Caco-2 (cell line): ENCODE results near the gene TXLNB. TPM values are rescaled to one million over a fixed set of nuclear protein-coding genes. Genes with fewer than 3 reads are reported as not detected.

ENCODE experiments used
- BruUV-seq: library from RNA; stranded (reverse); fragments of 400-500 nt; replicated peaks from 2 replicates; lab custom pipeline; 2021; lab: Mats Ljungman, UMichigan
- CTCF ChIA-PET: fragments of 300-600 bp; sonication (Branson Sonifier 250); formaldehyde crosslinking; loops from one replicate; lab custom pipeline; 2022; ENCODE audit warnings: antibody characterized with exemption; lab: Charles Lee
- POLR2A ChIA-PET: fragments of 300-600 bp; sonication (Branson Sonifier 250); formaldehyde crosslinking; loops from one replicate; lab custom pipeline; 2022; ENCODE audit warnings: antibody characterized with exemption; lab: Charles Lee
- DNase-seq, 2 experiments: peaks; one replicate each; pipeline versions ENCODE4 v3.0.0 to v3.0.0-alpha.2; 2020 to 2022
- H3K27me3 ChIP-seq: replicated peaks from 2 replicates; pipeline ENCODE4 v1.6.0; 2011; ENCODE audit warnings: low read length; ENCODE audit not compliant: control insufficient read depth, insufficient read depth
- H3K36me3 ChIP-seq: 2 replicates; pipeline ENCODE4 v1.5.1; 2011; ENCODE audit warnings: low read length; ENCODE audit not compliant: control insufficient read depth, insufficient read depth
- H3K4me1 ChIP-seq: fragments of 250-450 bp; sonication (Bioruptor Pico); 2 replicates; pipeline ENCODE4 v1.5.1; 2020; ENCODE audit warnings: mild to moderate bottlenecking
- H3K4me3 ChIP-seq: 2 replicates; pipeline ENCODE4 v1.5.1; 2011; ENCODE audit warnings: low read depth, mild to moderate bottlenecking, control low read depth, low read length
- H3K9me3 ChIP-seq: fragments of 250-450 bp; sonication (Bioruptor Pico); 2 replicates; pipeline ENCODE4 v1.5.1; 2020; ENCODE audit warnings: mild to moderate bottlenecking, moderate library complexity
- H3K27ac Mint-ChIP-seq: one replicate; pipeline ENCODE4 v1.8.0; 2022; ENCODE audit warnings: mixed read lengths; ENCODE audit not compliant: unreplicated experiment
- H3K27me3 Mint-ChIP-seq: one replicate; pipeline ENCODE4 v1.8.0; 2022; ENCODE audit warnings: mixed read lengths; ENCODE audit not compliant: insufficient read depth, unreplicated experiment
- H3K36me3 Mint-ChIP-seq: one replicate; pipeline ENCODE4 v1.8.0; 2022; ENCODE audit warnings: mild to moderate bottlenecking, mixed read lengths; ENCODE audit not compliant: insufficient read depth, unreplicated experiment
- H3K4me1 Mint-ChIP-seq: one replicate; pipeline ENCODE4 v1.8.0; 2022; ENCODE audit warnings: low read depth, mixed read lengths; ENCODE audit not compliant: unreplicated experiment
- H3K4me3 Mint-ChIP-seq: one replicate; pipeline ENCODE4 v1.8.0; 2022; ENCODE audit warnings: mild to moderate bottlenecking, moderate library complexity, mixed read lengths; ENCODE audit not compliant: unreplicated experiment
- H3K9me3 Mint-ChIP-seq: one replicate; pipeline ENCODE4 v1.8.0; 2022; ENCODE audit warnings: mixed read lengths; ENCODE audit not compliant: unreplicated experiment
- intact Hi-C: fragments of 100-400 bp; cut with micrococcal nuclease; formaldehyde crosslinking; loops from one replicate; pipeline ENCODE4 v1.10.0; 2022; ENCODE audit not compliant: unreplicated experiment
- total RNA-seq: library from RNA; stranded (reverse); gene quantifications from 2 replicates; pipeline ENCODE4 v1.2.3, GENCODE V29; 2022
- TF ChIP-seq, protein P1 (sequence below), 2 experiments: fragments of 200-600 bp in 1 of 2; IDR thresholded peaks; 1 replicate in 1 of 2; 2 replicates in 1 of 2; pipeline versions ENCODE4 v1.5.1 to v1.8.0; 2011 to 2022; ENCODE audit warnings: antibody characterized with exemption in 1 of 2, control low read depth in 1 of 2, inconsistent platforms in 1 of 2, low read depth in 1 of 2, low read length in 1 of 2, mild to moderate bottlenecking in 1 of 2, moderate library complexity in 1 of 2; ENCODE audit not compliant: insufficient read depth in 1 of 2, severe bottlenecking in 1 of 2, unreplicated experiment in 1 of 2

Gene TXLNB
- total RNA-seq, 1 experiment from 2014 or later: not detected

- Histone ChIP-seq H3K36me3 (no peaks in the 10 kb centered on the region), H3K27me3 (no peaks in the 10 kb centered on the region), H3K4me1 (no peaks in the 10 kb centered on the region), H3K9me3 (no peaks in the 10 kb centered on the region), H3K4me3 (no peak overlapping the region)
- intact Hi-C loops: loop anchor here (5.0 kb wide), 1 partner anchor 94 kb away; no protein-coding TSS in a partner anchor
- POLR2A ChIA-PET: no interaction called here
- Mint-ChIP-seq H3K36me3 (no peaks in the 10 kb centered on the region), H3K4me1 (no peaks in the 10 kb centered on the region), H3K27me3 (no peaks in the 10 kb centered on the region), H3K9me3 (no peaks in the 10 kb centered on the region), H3K27ac (no peak overlapping the region), H3K4me3 (no peak overlapping the region)
- BruUV-seq: no TSS peak
- CTCF ChIA-PET: no interaction called here
- TF ChIP-seq, protein P1, sequence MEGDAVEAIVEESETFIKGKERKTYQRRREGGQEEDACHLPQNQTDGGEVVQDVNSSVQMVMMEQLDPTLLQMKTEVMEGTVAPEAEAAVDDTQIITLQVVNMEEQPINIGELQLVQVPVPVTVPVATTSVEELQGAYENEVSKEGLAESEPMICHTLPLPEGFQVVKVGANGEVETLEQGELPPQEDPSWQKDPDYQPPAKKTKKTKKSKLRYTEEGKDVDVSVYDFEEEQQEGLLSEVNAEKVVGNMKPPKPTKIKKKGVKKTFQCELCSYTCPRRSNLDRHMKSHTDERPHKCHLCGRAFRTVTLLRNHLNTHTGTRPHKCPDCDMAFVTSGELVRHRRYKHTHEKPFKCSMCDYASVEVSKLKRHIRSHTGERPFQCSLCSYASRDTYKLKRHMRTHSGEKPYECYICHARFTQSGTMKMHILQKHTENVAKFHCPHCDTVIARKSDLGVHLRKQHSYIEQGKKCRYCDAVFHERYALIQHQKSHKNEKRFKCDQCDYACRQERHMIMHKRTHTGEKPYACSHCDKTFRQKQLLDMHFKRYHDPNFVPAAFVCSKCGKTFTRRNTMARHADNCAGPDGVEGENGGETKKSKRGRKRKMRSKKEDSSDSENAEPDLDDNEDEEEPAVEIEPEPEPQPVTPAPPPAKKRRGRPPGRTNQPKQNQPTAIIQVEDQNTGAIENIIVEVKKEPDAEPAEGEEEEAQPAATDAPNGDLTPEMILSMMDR (IDR thresholded peaks at IDR 0.05; ENCODE audit: insufficient read depth in 1 of 2, low read depth in 1 of 2, low read length in 1 of 2, severe bottlenecking in 1 of 2, unreplicated experiment in 1 of 2): no peak
- no peak for DNase-seq
Observed at GRCh38 chr6:139253656-139254055, 38.1 kb downstream of the TXLNB start.

- Mint-ChIP-seq H3K4me1 (no peaks in the 10 kb centered on the region), H3K9me3 (no peaks in the 10 kb centered on the region), H3K36me3 (no peaks in the 10 kb centered on the region), H3K27ac (no peak overlapping the region), H3K4me3 (no peak overlapping the region), H3K27me3 (no peaks in the 10 kb centered on the region)
- ChIA-PET CTCF (no interaction called here), POLR2A (no interaction called here)
- no peaks in the 10 kb centered on the region for H3K27me3 ChIP-seq
- TF ChIP-seq, protein P1 (IDR thresholded peaks at IDR 0.05; ENCODE audit: insufficient read depth in 1 of 2, low read depth in 1 of 2, low read length in 1 of 2, severe bottlenecking in 1 of 2, unreplicated experiment in 1 of 2): no peak
- no peaks in the 10 kb centered on the region for H3K4me1 ChIP-seq
- H3K36me3 ChIP-seq: no peaks in the 10 kb centered on the region
- H3K9me3 ChIP-seq: no peaks in the 10 kb centered on the region
- intact Hi-C loops: loop anchor here (2.0 to 5.0 kb wide), 2 partner anchors 23 to 95 kb away; no protein-coding TSS in a partner anchor
- no peak overlapping the region for H3K4me3 ChIP-seq
- no peak for DNase-seq
- no TSS peak for BruUV-seq
Observed at GRCh38 chr6:139251691-139252390, 40.0 kb downstream of the TXLNB start.

DNA sequence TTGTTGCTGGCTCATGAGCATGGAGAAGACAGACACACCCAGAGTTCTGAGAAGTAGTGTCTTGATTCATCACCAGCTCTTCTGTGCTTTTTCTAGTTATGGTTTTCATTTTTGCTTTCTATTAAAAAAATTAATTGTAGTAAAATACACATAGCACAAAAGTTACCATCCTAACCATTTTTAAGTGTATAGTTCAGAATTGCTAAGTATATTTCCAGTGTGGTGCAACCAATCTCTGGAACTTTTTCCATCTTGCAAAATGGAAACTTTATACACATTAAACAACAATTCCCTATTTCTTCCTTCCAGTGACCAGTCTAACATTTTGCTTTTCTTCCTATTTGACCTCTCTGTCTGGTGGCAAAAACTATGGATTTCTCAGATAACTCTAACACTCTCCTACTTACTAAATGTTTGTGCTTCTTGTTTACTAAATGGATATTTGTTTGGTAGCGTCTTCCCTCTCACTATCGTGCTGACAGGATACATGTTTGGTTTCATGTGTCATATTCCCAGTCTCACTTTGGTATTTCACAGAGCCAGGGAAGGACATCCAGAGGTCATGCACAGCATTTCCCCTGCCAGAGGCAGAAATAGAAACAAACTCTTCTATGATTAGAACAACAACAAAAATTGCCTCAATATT lies 40.6 kb downstream of the TXLNB start:
- BruUV-seq: no TSS peak
- no peaks in the 10 kb centered on the region for H3K9me3 Mint-ChIP-seq
- ChIA-PET POLR2A (no interaction called here), CTCF (interaction anchor here (0.8 to 1.1 kb wide), 3 partner anchors 9 to 113 kb away, joined by 3 to 8 read pairs (median 6); no protein-coding TSS in a partner anchor)
- no peak overlapping the region for H3K27ac Mint-ChIP-seq
- Histone ChIP-seq H3K36me3 (no peaks in the 10 kb centered on the region), H3K9me3 (no peaks in the 10 kb centered on the region), H3K4me1 (no peaks in the 10 kb centered on the region), H3K4me3 (no peak overlapping the region), H3K27me3 (no peaks in the 10 kb centered on the region)
- no peaks in the 10 kb centered on the region for H3K27me3 Mint-ChIP-seq
- no peak overlapping the region for H3K4me3 Mint-ChIP-seq
- no peak for DNase-seq
- TF ChIP-seq, protein P1 (IDR thresholded peaks at IDR 0.05; ENCODE audit: insufficient read depth in 1 of 2, low read depth in 1 of 2, low read length in 1 of 2, severe bottlenecking in 1 of 2, unreplicated experiment in 1 of 2): no peak
- H3K36me3 Mint-ChIP-seq: no peaks in the 10 kb centered on the region
- intact Hi-C loops: loop anchor here (2.0 to 5.0 kb wide), 2 partner anchors 24 to 96 kb away; no protein-coding TSS in a partner anchor
- no peaks in the 10 kb centered on the region for H3K4me1 Mint-ChIP-seq
